Activated CD4-positive, alpha-beta T cell treated with anti-CD3 and anti-CD28 coated beads for 24 hours (primary cell): ENCODE results near the gene MEDAG.

Source experiments
- DNase-seq, 2 donors: peaks; one replicate each; pipeline ENCODE4 v3.0.0-alpha.2; 2020; ENCODE audit warnings: low read depth in 2 of 2

MEDAG gene

GRCh38 chr13:30905932-30906383, at the start of gene MEDAG:
MEDAG (plus strand) TSS chr13:30906271; CDS start chr13:30906516, 245 bp downstream.
- DNase-seq = no peak

- no peak for DNase-seq
Observed at GRCh38 chr13:30857018-30857417, 49.1 kb upstream of the MEDAG start.

GRCh38 chr13:30857636-30858035, 48.4 kb upstream of the MEDAG start:
- DNase-seq = no peak

- no peak for DNase-seq
Observed at GRCh38 chr13:30859326-30859725, 46.7 kb upstream of the MEDAG start.

GRCh38 chr13:30861163-30861562, 44.9 kb upstream of the MEDAG start:
- no peak for DNase-seq

- no peak for DNase-seq
Observed at GRCh38 chr13:30861836-30862467, 44.1 kb upstream of the MEDAG start.

- no peak for DNase-seq
Observed at GRCh38 chr13:30862707-30863106, 43.4 kb upstream of the MEDAG start.

- no peak for DNase-seq
Observed at GRCh38 chr13:30863231-30863630, 42.8 kb upstream of the MEDAG start.

GRCh38 chr13:30863796-30864195, 42.3 kb upstream of the MEDAG start:
- no peak for DNase-seq

- DNase-seq = no peak
Observed at GRCh38 chr13:30864433-30865122, 41.5 kb upstream of the MEDAG start.

- DNase-seq = peak in 1 of 2 donors; percentile 37
Observed at GRCh38 chr13:30865123-30866049, 40.7 kb upstream of the MEDAG start.

- no peak for DNase-seq
Observed at GRCh38 chr13:30866677-30867076, 39.4 kb upstream of the MEDAG start.

- no peak for DNase-seq
Observed at GRCh38 chr13:30867089-30867669, 38.9 kb upstream of the MEDAG start.

- no peak for DNase-seq
Observed at GRCh38 chr13:30868799-30869470, 37.1 kb upstream of the MEDAG start.

- DNase-seq = no peak
Observed at GRCh38 chr13:30869491-30869890, 36.6 kb upstream of the MEDAG start.

GRCh38 chr13:30870049-30870884, 35.8 kb upstream of the MEDAG start:
- no peak for DNase-seq

GRCh38 chr13:30870916-30871587, 35.0 kb upstream of the MEDAG start:
- no peak for DNase-seq

- no peak for DNase-seq
Observed at GRCh38 chr13:30871588-30872275, 34.3 kb upstream of the MEDAG start.

- DNase-seq = no peak
Observed at GRCh38 chr13:30872276-30872594, 33.8 kb upstream of the MEDAG start.
